Measurements from ENCODE around the gene GMDS.

GRCh38 chr6:1812034-1812433 is 433.4 kb downstream of the GMDS start:
- no peak for TF ChIP-seq CTCF (optimal IDR thresholded peaks at IDR 0.05 in 1 of 3, IDR thresholded peaks at IDR 0.05 in 1 of 3, conservative IDR thresholded peaks at IDR 0.05 in 1 of 3; ENCODE audit: extremely low read depth in 1 of 3, insufficient read depth in 2 of 3, low read length in 3 of 3)
- TF ChIP-seq EZH2 (IDR thresholded peaks at IDR 0.05; ENCODE audit: low read length): no peak

All from keratinocyte (primary cell).